Type B pancreatic cell (in vitro differentiated cells): ENCODE results near the gene PRDM16. TPM values are rescaled to one million over a fixed set of nuclear protein-coding genes. Genes with fewer than 3 reads are reported as not detected.

Experiments used
- DNase-seq: peaks from one replicate; pipeline ENCODE4 v3.0.0; 2021; ENCODE audit warnings: mixed read lengths; ENCODE audit not compliant: unreplicated experiment; ENCODE audit errors: extremely low spot score
- H3K27ac Mint-ChIP-seq: 2 replicates; pipeline ENCODE4 v1.8.0; 2021; ENCODE audit warnings: mild to moderate bottlenecking, mixed read lengths
- H3K27me3 Mint-ChIP-seq: 2 replicates; pipeline ENCODE4 v1.8.0; 2021; ENCODE audit warnings: mixed read lengths
- H3K36me3 Mint-ChIP-seq: 2 replicates; pipeline ENCODE4 v1.8.0; 2021; ENCODE audit warnings: mixed read lengths
- H3K4me1 Mint-ChIP-seq: one replicate; pipeline ENCODE4 v1.8.0; 2021; ENCODE audit warnings: mixed read lengths; ENCODE audit not compliant: unreplicated experiment
- H3K4me3 Mint-ChIP-seq: 2 replicates; pipeline ENCODE4 v1.8.0; 2021; ENCODE audit warnings: mild to moderate bottlenecking, mixed read lengths
- H3K9me3 Mint-ChIP-seq: 2 replicates; pipeline ENCODE4 v1.8.0; 2021; ENCODE audit warnings: mixed read lengths
- CTCF ChIP-seq: fragments of 200-600 bp; sonication (generic); conservative IDR thresholded peaks from 2 replicates; pipeline ENCODE4 v1.5.0; 2021; ENCODE audit warnings: antibody characterized with exemption, mild to moderate bottlenecking
- total RNA-seq: library from RNA; stranded (reverse); gene quantifications from 2 replicates; pipeline ENCODE4 v1.2.1, GENCODE V29; 2021; ENCODE audit warnings: low replicate concordance

Gene PRDM16
- total RNA-seq, 1 donor from 2014 or later: 23.6 TPM

GRCh38 chr1:3073186-3073488 lies 4.1 kb downstream of the PRDM16 start:
- no peak for DNase-seq
- H3K9me3 Mint-ChIP-seq: no peaks in the 10 kb centered on the region
- H3K27me3 Mint-ChIP-seq: peaks cover 49% of the 10 kb centered on the region
- H3K27ac Mint-ChIP-seq: no peak overlapping the region
- H3K4me3 Mint-ChIP-seq: no peak overlapping the region
- peaks cover 13% of the 10 kb centered on the region for H3K4me1 Mint-ChIP-seq
- H3K36me3 Mint-ChIP-seq: no peaks in the 10 kb centered on the region
- TF ChIP-seq CTCF: no peak

- no peak for DNase-seq
- H3K27me3 Mint-ChIP-seq: peaks cover 55% of the 10 kb centered on the region
- no peaks in the 10 kb centered on the region for H3K36me3 Mint-ChIP-seq
- no peak overlapping the region for H3K27ac Mint-ChIP-seq
- TF ChIP-seq CTCF: no peak
- peaks cover 17% of the 10 kb centered on the region for H3K4me1 Mint-ChIP-seq
- no peaks in the 10 kb centered on the region for H3K9me3 Mint-ChIP-seq
- peak overlapping the region; percentile 64 for H3K4me3 Mint-ChIP-seq
Observed at GRCh38 chr1:3073489-3074296, 4.7 kb downstream of the PRDM16 start.

- Mint-ChIP-seq H3K36me3 (no peaks in the 10 kb centered on the region), H3K27me3 (peaks cover 52% of the 10 kb centered on the region), H3K27ac (no peak overlapping the region), H3K4me1 (peaks cover 23% of the 10 kb centered on the region), H3K4me3 (peak overlapping the region; percentile 64), H3K9me3 (no peaks in the 10 kb centered on the region)
- DNase-seq: no peak
- TF ChIP-seq CTCF: no peak
Observed at GRCh38 chr1:3074297-3074741, 5.3 kb downstream of the PRDM16 start.

- no peaks in the 10 kb centered on the region for H3K9me3 Mint-ChIP-seq
- H3K27me3 Mint-ChIP-seq: peaks cover 49% of the 10 kb centered on the region
- H3K4me3 Mint-ChIP-seq: no peak overlapping the region
- no peak for DNase-seq
- H3K36me3 Mint-ChIP-seq: no peaks in the 10 kb centered on the region
- no peak overlapping the region for H3K27ac Mint-ChIP-seq
- peaks cover 26% of the 10 kb centered on the region for H3K4me1 Mint-ChIP-seq
- no peak for TF ChIP-seq CTCF
Observed at GRCh38 chr1:3074800-3075199, 5.8 kb downstream of the PRDM16 start.

- Mint-ChIP-seq H3K9me3 (no peaks in the 10 kb centered on the region), H3K36me3 (no peaks in the 10 kb centered on the region), H3K27me3 (peaks cover 54% of the 10 kb centered on the region), H3K27ac (no peak overlapping the region), H3K4me1 (peaks cover 37% of the 10 kb centered on the region), H3K4me3 (peak overlapping the region; percentile 49)
- no peak for DNase-seq
- TF ChIP-seq CTCF: no peak
Observed at GRCh38 chr1:3075666-3076362, 6.8 kb downstream of the PRDM16 start.
